KMS-11 (cell line): ENCODE data around the gene GPR21.

Source experiments
- H2AFZ ChIP-seq: fragments of 200-600 bp; sonication (generic); 2 replicates; pipeline ENCODE4 v1.6.1; 2016; ENCODE audit warnings: antibody characterized with exemption, mixed run types, low read depth
- H3K27ac ChIP-seq: fragments of 200-600 bp; sonication (generic); 2 replicates; pipeline ENCODE4 v1.6.1; 2016; ENCODE audit warnings: mild to moderate bottlenecking, mixed run types
- H3K27me3 ChIP-seq: fragments of 200-600 bp; sonication (generic); 2 replicates; pipeline ENCODE4 v1.6.1; 2017; ENCODE audit warnings: mild to moderate bottlenecking, low read depth, mixed run types, moderate library complexity; ENCODE audit not compliant: insufficient read depth
- H3K36me3 ChIP-seq: fragments of 200-600 bp; sonication (generic); 2 replicates; pipeline ENCODE4 v1.6.1; 2017; ENCODE audit warnings: mild to moderate bottlenecking, mixed run types; ENCODE audit not compliant: insufficient read depth
- H3K4me1 ChIP-seq: fragments of 200-600 bp; sonication (generic); 2 replicates; pipeline ENCODE4 v1.6.1; 2016; ENCODE audit warnings: mild to moderate bottlenecking, low read depth, mixed run types; ENCODE audit not compliant: poor library complexity, severe bottlenecking
- H3K4me2 ChIP-seq: fragments of 200-600 bp; sonication (generic); 2 replicates; pipeline ENCODE4 v1.7.0; 2016; ENCODE audit warnings: mild to moderate bottlenecking, mixed run types
- H3K4me3 ChIP-seq: fragments of 200-600 bp; sonication (generic); IDR thresholded peaks from 2 replicates; pipeline ENCODE4 v1.6.1; 2017; ENCODE audit warnings: low read depth, low read length, mixed read lengths; ENCODE audit not compliant: insufficient read depth
- H3K79me2 ChIP-seq: fragments of 200-600 bp; sonication (generic); 2 replicates; pipeline ENCODE4 v1.6.1; 2016; ENCODE audit warnings: low read depth, mixed run types; ENCODE audit not compliant: insufficient read depth
- H3K9ac ChIP-seq: fragments of 200-600 bp; sonication (generic); 2 replicates; pipeline ENCODE4 v1.6.1; 2016; ENCODE audit warnings: mild to moderate bottlenecking, mixed run types
- H4K20me1 ChIP-seq: fragments of 200-600 bp; sonication (generic); 2 replicates; pipeline ENCODE4 v1.6.1; 2016; ENCODE audit warnings: mild to moderate bottlenecking, mixed run types; ENCODE audit not compliant: insufficient read depth
- CTCF ChIP-seq: fragments of 200-600 bp; sonication (generic); conservative IDR thresholded peaks from 2 replicates; pipeline ENCODE4 v1.6.1; 2017; ENCODE audit warnings: low read depth, mild to moderate bottlenecking, antibody characterized with exemption, low read length, moderate library complexity, mixed read lengths

Gene GPR21

DNA sequence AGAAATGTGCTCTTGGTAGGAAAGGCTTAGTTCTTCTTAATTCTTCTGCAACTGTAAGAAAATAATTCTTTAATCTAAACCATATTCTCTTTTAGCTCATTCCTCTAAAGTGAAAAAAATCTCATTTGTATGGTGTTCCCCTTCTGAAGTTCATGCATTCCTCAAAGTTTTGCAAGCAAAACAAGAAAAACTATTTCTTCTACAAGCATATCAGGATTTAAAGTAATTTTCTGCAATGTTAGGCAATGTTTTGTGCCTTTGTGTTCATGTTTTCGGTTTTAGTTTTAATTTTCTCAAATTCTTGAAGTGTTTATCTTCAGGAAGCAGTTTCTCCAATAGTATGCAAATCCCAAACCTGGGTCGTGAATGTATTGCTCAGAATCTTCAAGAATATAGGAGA is 12.7 kb upstream of the GPR21 start:
- no peak overlapping the region for H3K4me2 ChIP-seq
- no peak overlapping the region for H3K9ac ChIP-seq
- no peak overlapping the region for H3K4me3 ChIP-seq
- no peak overlapping the region for H2AFZ ChIP-seq
- H3K4me1 ChIP-seq, result no peaks in the 10 kb centered on the region
- H3K36me3 ChIP-seq, result no peaks in the 10 kb centered on the region
- no peaks in the 10 kb centered on the region for H4K20me1 ChIP-seq
- no peak for TF ChIP-seq CTCF
- H3K79me2 ChIP-seq, result no peaks in the 10 kb centered on the region
- no peaks in the 10 kb centered on the region for H3K27me3 ChIP-seq
- no peak overlapping the region for H3K27ac ChIP-seq

- Histone ChIP-seq H3K9ac (no peak overlapping the region), H3K4me2 (no peak overlapping the region), H3K36me3 (no peaks in the 10 kb centered on the region), H3K27me3 (no peaks in the 10 kb centered on the region), H3K79me2 (no peaks in the 10 kb centered on the region), H4K20me1 (no peaks in the 10 kb centered on the region), H3K27ac (no peak overlapping the region), H2AFZ (no peak overlapping the region), H3K4me3 (no peak overlapping the region), H3K4me1 (no peaks in the 10 kb centered on the region)
- TF ChIP-seq CTCF, result no peak
Observed at GRCh38 chr9:123026425-123026824, 7.0 kb upstream of the GPR21 start.

GRCh38 chr9:123027517-123027916 is 6.0 kb upstream of the GPR21 start:
- TF ChIP-seq CTCF, result no peak
- H3K36me3 ChIP-seq, result no peaks in the 10 kb centered on the region
- no peak overlapping the region for H3K27ac ChIP-seq
- H3K4me1 ChIP-seq, result no peaks in the 10 kb centered on the region
- H3K27me3 ChIP-seq, result no peaks in the 10 kb centered on the region
- no peak overlapping the region for H3K9ac ChIP-seq
- no peak overlapping the region for H2AFZ ChIP-seq
- no peaks in the 10 kb centered on the region for H4K20me1 ChIP-seq
- no peak overlapping the region for H3K4me2 ChIP-seq
- no peaks in the 10 kb centered on the region for H3K79me2 ChIP-seq
- no peak overlapping the region for H3K4me3 ChIP-seq

DNA sequence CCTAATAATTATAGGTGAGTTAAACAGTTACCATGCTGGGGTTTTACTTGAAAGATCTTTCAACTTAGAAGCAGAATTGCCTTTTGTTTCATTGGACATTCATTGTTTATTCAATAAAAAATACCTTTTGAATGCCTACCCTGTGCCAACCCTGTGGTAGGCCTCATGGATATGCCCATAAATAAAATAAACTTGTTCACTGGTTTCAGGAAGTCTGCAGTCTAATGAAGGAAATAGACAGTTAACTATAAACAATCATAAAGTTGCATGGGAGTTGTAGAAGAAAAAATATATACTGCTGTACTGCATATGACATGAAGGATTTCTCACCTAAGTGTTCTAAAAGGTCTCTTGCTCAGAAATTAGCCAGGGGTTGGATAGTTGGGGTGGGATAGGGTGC is 5.3 kb upstream of the GPR21 start:
- Histone ChIP-seq H3K4me1 (no peaks in the 10 kb centered on the region), H3K27me3 (no peaks in the 10 kb centered on the region), H3K27ac (no peak overlapping the region), H4K20me1 (no peaks in the 10 kb centered on the region), H2AFZ (no peak overlapping the region), H3K4me3 (no peak overlapping the region), H3K9ac (no peak overlapping the region), H3K4me2 (no peak overlapping the region), H3K79me2 (no peaks in the 10 kb centered on the region), H3K36me3 (no peaks in the 10 kb centered on the region)
- TF ChIP-seq CTCF, result no peak

- no peaks in the 10 kb centered on the region for H3K36me3 ChIP-seq
- H3K79me2 ChIP-seq, result no peaks in the 10 kb centered on the region
Observed at GRCh38 chr9:123028973-123029372, 4.5 kb upstream of the GPR21 start.

More at GRCh38 chr9:123028973-123029372, 4.5 kb upstream of the GPR21 start:
- no peak for TF ChIP-seq CTCF
- Histone ChIP-seq H3K9ac (no peak overlapping the region), H4K20me1 (no peaks in the 10 kb centered on the region), H3K4me3 (no peak overlapping the region), H3K27ac (no peak overlapping the region), H2AFZ (no peak overlapping the region), H3K4me2 (no peak overlapping the region), H3K4me1 (no peaks in the 10 kb centered on the region), H3K27me3 (no peaks in the 10 kb centered on the region)
